ENCODE measurements around the gene HS3ST4.

Gene HS3ST4

DNA sequence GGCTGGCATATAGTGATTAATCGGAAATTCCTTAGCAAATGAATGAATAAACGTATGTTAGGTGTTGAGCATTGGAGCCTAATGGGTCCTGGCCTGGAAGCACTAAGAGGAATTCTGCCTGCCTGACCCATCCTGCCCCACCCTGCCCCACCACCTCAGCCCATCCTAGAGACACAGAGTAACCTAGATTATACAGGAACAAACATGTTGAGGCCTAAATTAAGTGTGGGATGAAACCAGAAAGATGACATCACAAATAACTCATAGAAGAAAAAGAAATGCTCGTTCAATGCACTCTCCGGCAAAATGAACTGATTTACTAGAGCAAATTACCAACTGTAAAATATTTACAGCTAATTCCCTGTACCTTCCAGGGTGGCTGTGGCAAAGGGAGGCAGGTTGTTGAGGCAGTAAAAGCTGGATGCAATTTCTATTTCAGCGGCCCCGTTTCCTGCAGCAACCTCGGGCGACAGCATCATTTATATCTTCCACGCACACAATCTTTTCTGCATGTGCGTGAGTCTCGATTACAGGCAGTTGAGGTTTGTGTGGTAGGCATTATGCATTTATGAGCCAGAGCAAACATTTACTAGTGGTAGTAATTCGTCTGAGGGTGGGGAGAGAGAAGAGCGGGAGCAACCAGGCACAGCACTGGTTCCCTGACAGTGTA, 417.2 kb downstream of the HS3ST4 start:
- DNase-seq (ENCODE audit: low spot score), result no peak

DNA sequence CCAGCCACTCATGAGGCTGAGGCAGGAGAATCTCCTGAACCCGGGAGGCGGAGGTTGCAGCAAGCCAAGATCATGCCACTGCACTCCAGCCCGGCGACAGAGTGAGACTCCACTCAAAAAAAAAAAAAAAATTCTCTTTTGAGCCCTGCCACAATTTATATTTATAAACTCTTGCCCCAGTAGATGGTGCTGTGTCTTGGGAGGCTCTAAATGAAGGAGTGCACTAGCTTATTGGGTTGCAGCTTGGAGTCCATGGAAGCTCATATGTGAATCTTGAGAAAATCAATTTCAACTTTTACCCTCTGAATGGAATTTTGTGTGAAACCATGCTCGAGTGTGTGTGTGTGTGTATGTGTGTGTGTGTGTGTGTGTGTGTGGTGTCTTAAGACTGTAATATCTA, 420.1 kb downstream of the HS3ST4 start:
- DNase-seq (ENCODE audit: low spot score), result peak; percentile 27

DNA sequence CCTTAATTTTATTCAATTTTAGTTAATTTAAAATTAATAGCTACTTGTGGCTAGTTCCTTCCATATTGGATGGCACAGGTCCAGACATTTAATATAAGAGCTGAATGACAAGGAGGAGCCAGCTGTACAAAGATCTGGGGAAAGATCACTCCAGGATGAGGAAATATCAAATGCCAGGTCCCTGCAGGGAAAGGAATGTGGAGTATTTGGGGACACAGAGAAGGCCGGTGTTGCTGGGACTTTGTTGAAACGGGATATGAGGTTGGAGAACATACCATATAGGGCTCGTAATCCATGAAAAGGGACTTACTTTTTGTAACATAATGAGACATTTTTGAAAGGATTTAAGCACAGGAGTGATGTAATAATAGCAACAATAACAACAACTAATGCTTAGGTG, 426.8 kb downstream of the HS3ST4 start:
- no peak for DNase-seq (ENCODE audit: low spot score)

DNA sequence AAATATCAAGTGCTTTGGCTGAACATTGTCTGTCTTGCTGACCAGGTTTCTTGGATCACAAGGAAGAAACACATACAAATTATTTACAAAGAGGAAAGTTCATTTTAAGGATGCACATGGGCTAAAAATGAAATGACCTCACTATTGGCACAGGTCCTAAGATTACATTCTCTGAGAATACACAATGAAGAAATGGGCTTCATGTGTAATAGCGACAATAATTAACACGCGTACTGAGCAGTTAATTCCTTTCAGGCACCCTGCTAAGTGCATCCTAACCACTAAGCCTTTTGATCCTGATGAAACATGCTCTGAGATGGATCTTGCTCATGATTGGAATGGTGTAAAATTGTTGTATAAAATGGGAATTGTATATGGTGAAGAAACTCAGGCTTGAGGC, 429.0 kb downstream of the HS3ST4 start:
- no peak for DNase-seq (ENCODE audit: low spot score)

DNA sequence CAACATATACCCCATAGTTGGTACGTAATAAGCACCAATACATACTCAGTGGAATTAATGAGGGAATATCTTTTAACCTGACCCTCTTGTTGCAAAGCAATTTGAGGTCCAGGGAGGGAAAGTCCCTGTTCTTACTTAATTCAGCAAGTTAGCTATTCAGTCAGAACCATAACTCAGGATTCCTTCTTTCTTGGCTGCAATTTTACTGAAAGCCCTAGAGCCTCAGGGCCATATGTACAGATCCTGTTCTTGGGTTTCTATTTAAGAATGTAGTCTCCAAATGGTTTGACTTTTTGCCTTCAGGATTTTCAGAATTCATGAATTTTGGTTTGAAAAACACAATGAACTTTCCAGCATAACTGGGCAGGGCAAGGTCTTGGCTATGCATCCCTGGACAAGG, 436.5 kb downstream of the HS3ST4 start:
- no peak for DNase-seq (ENCODE audit: low spot score)

DNA sequence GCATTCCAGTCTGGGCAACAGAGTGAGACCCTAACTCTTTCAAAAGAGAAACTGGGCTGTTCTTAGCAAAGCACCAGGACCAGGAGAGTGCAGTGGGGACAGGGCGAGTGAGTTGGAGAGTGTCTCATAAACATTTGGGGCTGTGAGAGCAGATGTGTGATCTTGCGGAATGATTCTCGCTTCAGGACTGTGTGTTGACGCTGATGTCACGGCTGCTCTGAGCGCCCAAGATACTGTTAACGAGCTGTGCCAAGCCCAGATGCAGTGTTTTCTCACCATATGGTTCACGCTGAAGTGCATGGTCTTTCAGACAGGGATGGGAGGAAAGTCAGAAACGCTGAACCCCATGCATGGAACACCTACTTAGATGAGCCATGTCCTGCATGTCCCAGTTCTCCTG, 438.2 kb downstream of the HS3ST4 start:
- DNase-seq (ENCODE audit: low spot score), result no peak

DNA sequence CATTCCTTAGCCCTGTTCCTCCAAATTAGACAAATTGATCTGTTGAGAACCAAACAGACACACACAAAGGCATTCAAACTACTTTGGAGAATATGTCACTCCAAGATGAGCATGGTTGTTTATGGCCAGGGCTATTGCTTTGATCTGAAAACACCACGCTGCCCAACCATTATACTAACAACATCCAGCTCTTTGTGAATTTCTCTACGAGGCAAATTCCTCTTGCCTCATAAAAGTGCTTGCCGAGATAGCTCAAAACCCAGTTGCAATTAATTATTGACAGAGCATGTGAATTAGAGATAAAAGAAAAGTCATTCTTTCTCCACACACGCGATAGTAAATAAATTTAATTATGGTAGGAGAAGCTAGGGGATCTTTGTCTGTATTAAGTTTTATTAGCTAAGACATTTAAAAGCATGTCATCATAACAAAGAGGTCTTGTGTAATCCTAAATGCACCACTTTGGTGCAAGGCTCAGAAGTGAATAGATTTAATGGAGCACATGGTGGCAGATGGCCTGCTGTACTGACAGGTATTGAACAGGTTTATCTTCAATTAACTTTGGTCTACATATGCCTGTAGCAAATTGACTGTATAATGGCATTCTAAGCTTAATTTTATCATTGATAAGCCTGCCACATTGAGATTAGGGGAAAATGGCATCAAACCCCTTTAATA, 441.8 kb downstream of the HS3ST4 start:
- no peak for DNase-seq (ENCODE audit: low spot score)

DNA sequence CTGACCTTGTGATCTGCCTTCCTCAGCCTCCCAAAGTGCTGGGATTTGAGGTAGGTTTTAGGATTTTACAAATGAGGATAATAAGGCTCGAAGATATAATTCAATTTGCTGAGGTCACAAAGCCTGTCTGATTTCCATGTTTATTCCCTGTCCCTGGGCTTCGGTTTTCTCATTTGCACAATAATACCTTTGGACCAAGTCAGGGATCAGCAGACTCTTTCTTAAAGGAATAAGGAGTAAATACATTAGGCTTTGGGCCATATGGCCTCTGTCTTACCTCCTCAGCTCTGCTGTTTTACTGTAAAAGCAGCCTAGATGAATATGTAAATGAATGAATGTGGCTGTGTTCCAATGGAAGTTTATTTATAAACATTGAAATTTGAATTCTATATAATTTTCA, 442.8 kb downstream of the HS3ST4 start:
- no peak for DNase-seq (ENCODE audit: low spot score)

DNA sequence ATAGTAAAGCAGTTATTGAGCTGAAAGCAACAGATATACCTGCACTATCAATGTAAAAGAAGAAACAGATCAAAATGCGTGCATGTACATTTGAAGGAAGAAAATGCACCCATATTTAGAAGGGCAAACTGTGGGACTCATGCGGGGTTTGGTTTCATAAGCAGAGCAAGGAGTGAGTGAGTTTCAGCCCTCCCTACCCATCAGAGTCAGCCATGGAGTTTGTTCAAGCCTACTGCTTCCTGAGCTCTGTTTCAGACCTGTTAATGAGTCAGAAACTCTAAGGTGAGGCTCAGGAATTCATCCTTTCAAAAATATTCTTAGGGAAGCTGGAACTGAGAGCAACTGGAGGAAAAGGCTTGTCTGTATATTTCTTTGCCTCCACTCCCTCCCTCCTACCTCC, 446.2 kb downstream of the HS3ST4 start:
- DNase-seq (ENCODE audit: low spot score), result no peak

DNA sequence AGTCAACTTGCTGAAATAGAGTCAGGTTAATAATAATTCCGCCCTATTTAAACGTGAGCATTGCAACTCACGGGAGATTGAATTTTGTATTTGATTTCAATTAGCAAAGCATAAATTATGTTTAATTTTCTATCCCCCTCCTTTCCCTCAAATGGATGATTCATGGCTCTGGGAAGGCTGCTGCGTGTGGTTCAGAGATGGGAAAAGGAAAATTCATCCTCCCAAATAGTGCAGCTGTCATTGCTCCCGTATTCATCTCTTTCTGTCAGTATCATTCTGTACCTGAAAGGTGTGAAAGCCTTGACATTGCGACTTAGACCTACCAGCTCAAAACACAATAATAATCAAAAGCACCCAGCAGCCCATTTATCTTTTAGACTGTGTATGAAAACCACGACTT, 447.3 kb downstream of the HS3ST4 start:
- DNase-seq (ENCODE audit: low spot score), result no peak

DNA sequence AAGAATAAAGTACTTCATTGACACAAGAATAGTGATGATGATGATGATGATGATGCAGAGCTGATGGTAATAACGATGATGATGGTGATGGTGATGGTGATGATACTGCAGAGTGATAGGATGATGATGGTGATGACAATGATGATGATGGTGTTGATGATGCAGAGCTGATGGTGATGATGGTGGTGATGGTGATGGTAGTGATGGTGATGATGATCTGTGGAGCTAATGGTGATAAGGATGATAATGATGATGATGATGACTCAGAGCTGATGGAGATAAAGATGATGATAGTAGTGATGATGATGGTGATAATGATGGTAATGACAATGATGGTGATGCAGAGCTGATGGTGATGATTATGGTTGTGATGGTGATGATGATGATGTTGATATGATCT, 448.1 kb downstream of the HS3ST4 start:
- no peak for DNase-seq (ENCODE audit: low spot score)

DNA sequence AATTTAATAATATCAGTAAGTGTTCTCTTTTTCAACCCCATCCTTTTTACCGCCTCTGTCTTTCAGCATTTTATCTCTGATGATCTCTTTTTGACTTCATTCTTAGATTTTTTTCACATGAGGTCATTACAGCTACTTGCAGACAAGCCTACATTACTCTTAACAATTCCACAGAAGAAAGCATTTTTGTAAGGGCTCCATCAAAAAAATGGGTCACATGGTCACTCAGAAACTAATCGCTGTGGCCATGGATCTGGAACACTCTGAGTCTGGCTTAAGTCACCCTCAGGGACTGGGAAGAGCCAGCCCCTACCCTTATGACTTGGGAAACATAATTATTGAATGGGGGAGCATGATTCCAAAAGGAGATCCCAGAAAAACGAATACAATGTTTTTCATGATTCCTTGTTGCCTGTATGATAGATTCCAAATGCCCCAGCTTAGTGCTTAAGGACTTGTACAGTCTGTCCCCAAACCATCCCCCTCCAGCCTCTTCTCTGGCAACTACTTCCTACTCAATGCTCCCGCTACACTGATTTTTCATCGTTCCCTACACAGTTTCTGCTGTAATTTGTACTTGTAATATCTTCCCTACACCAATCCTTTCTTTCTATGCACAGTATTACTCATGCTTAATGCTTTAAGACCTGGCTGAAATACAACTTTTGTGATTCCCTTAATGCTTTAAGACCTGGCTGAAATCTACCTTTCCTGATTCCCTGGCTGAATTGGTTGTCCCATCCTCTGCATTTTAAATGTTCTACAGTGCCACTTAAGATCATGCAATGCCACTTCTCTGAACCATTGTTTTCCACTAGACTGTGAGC, 457.8 kb downstream of the HS3ST4 start:
- no peak for DNase-seq (ENCODE audit: low spot score)

DNA sequence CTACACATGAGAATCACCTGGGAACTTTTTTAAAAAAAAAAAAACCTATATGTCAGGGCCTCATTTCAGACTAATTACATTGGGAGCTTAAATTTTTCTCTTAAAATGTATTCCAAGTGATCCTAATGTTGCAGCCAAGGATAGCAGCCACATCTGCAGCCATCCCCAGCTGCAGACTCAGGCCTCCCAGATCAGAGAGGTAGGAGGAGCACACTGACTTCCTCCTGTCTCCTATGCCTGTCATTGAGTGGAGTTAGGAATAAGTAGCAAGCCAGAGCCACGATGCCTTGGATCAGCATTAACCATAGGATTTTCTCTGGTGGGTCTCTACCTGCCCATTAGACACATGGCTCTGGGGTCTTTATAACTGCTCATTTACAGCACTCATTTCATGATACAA, 463.5 kb downstream of the HS3ST4 start:
- no peak for DNase-seq (ENCODE audit: low spot score)

DNA sequence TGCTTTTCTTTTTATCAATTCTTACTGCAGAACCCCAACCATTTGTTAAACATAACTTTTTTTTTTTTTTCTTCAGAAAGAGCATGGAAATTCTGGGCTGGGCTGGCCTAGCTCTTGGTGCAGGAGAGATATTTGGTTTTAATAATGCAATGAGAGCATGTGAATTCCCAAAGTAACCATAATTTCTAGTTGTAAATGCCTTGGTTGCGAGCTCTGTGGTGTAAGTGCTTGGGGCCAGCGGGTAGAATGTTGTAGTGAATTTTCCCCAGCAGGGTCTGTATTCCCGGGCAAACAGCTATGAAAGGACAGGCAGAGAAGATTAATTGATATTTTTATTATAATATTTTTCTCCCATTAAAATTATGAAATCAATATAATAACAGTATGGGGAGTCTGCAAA, 465.6 kb downstream of the HS3ST4 start:
- no peak for DNase-seq (ENCODE audit: low spot score)

DNA sequence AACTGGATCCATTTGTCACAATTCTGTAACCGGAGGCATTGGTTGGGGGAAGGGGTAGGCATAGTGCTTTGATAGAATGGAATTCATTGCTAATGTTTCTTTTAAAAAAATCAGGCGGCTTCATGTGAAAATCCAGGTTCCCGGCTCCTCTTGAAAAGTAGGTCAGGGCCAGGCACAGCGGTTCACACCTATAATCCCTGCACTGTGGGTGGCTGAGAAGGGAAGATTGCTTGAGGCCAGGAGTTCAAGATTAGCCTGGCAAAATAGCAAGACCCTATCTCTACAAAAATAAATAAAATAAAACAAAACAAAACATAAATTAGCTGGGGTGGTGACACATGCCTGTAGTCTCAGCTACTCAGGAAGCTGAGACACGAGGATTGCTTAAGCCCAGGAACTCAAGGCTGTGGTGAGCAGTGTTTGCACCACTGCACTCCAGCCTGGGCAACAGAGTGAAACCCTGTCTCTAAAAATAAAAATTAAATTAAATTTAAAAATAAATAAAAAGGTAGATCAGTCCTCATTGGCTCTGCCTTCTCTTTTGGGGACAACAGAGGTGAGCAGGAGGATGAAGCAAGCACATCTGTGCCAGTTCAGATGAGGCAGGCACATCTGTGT, 466.5 kb downstream of the HS3ST4 start:
- DNase-seq (ENCODE audit: low spot score), result no peak

DNA sequence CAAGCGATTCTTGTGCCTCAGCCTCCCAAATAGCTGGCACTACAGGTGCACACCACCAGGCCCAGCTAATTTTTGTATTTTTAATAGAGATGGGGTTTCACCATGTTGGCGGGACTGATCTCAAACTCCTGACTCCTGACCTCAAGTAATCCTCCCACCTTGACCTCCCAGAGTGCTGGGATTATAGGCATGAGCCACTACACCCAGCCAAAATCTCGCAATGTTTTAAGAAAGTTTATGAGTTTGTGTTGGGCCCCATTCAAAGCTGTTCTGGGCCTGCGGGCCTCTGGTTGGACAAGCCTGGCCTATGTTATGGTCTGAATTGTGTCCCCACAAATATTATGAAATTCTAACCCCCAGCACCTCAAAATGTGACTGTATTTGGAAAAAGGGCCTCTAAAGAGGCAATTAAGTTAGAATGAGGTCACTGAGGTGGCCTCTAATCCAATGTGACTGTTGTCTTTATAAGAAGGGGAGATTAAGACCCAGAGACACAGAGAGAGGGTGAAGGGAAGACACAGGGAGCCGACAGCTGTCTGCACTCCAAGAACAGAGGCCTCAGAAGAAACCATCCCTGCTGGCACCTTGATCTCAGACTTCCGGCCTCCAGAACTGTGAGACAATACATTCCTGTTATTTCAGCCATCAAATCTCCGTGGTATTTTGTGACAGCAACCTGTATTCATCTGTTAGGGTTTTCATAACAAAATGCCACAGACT, 469.9 kb downstream of the HS3ST4 start:
- no peak for DNase-seq (ENCODE audit: low spot score)

DNA sequence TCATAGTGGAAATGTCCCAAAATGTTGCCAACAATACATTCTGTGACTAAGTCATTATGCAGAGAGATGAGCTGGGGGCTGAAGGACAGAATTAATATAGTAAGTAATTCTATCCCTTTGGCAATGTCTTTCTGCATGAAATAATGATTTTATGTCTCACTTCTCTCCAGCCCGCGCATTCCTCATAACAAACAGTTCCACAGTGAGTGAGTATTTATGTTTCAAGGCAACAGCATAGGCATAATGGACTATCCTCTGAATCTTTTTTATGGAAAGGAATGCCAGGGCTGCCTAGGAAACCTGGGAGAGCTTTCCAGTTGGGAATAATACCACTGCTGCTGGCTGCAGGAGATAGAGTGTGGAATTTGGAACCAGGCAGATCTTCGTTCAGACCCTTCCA, 477.7 kb downstream of the HS3ST4 start:
- DNase-seq (ENCODE audit: low spot score), result no peak

DNA sequence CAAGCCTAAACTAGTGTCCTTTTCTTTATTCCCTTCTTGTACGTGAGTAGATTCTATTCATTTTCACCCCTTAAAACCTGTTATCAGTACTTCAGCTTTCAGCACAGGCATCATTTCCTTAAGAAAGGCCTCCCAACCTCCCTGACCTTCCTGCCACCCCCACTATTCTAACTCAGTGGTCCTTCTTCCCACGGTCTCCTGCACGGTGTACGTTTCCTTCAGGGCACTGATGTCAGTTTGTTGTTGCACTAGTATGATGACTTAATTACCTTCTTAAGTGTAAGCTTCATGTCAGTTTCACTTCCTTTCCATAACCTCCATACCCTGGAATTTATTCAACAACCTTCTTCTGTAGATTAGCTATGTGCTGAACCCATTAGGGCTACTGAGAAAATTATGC, 484.2 kb downstream of the HS3ST4 start:
- no peak for DNase-seq (ENCODE audit: low spot score)

DNA sequence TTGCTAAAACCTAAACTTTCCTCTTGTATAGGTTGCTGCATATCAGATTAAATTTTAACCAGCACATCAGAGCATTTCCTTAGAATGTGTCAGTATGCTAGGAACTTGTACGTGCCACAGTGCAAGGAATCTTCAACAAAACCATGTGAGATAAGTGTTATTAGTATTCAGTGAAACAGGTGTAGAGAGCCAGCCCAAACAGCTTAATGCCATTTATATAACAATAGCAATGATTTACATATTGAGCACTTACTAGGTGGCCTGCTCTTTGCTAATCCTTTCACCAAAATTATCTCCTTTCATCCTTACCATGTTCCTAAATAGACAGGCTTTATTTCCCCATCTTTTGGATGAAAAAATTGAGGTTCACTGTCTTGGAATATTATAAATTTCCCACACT, 485.7 kb downstream of the HS3ST4 start:
- no peak for DNase-seq (ENCODE audit: low spot score)

DNA sequence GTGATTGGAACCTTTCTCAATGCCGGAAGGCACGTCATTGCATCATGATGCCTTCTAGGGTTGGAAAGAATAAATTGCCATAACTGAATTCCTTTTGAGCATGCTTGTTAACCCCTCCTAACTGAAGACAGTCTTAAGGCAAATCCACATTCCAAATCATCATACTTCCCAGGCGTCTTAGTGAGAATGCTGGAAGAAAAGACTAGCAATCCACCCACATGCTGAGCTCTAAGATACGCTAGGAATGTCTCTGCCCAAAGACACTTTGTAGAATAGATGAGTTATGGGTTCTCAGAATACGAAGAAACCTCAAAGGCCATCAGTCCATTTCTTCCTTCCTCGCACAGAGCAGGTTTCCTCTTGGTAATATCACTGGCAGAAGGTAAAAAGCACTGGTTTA, 486.5 kb downstream of the HS3ST4 start:
- no peak for DNase-seq (ENCODE audit: low spot score)

DNA sequence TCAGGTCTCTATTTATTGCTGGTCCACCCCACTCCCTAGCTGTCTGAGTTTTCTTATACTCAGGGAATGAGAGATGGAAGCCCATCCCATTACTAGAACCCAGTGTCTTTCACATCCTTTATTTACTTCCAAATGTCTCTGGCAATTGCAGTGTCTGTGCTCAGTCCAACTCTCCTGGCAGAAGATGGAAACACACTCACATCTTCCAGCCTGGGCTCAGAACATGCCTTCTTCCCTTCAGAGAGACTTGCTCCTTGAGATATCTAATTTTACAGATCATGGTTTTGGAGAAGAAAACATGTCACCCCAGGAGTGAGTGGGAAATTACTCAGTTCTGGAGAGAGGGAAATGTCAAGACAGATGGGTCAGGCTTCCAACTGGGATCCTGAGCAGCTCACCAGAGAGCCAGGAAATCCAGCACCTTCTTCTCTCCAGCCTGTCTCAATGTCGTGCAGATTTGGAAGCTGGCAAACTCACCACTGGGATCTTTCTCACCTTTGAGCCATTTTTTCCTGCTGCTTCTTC, 494.4 kb downstream of the HS3ST4 start:
- no peak for DNase-seq (ENCODE audit: low spot score)
